ENCODE results near the gene PLCG1.

Gene PLCG1

DNA sequence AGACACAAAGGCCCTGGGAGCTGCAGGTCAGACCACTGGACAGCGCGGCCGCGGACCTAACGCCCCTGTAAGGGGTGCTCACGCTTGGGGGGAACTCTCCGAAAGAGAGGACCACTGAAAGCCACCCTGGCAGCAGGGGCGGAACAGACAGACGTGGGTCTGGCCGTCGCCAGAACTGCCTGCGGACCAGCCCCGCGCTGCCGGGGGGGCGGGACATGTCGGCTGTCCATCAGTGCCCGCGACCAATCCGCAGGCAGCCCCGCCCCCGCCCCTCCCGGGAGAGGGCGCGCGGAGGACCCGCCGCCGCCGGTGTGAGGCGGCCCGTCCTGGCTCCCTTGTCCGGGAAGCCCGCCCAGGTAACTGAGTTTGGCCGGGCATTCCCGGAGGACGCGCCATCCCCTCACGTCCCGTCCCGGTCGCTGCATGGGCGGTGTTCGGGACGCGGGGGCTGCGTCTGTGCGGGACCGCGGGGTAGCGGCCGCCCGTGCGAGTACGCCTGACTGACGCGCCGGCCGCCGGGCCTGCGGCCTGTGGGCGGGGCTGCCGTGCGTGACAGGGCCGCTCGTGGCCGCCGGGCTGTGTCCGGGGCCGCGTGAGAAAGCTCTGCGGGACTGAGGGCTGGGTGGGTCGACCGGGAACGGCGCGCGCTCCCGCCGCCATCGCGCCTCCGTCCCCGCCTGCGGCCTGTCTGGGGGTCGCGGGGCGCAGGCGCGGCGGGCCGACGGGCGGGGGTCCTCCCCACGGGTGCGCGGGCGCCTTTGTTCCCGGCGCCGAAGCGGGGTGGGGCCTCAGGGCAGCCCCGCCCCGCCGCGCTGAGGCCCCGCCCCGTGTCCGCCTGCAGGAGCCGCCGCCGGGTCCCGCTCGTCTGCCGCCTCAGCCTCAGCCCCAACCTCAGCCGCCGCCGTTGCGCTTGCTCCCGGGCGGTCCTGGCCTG is at the start of gene PLCG1:
Gene PLCG1, plus strand, starts transcription at position 864 of the 934 bp plus-strand sequence. CDS start 99 bp downstream, outside the sequence.
- Mint-ChIP-seq H3K27me3 (ENCODE audit: low read depth) (no peaks in the 10 kb centered on the region), H3K4me3 (peak within 1 kb of the TSS; percentile 91 to 96 (median 94)), H3K4me1 (peaks cover 57% of the 10 kb centered on the region), H3K27ac (peak within 1 kb of the TSS; percentile 98 to 100 (median 99)), H3K9me3 (no peaks in the 10 kb centered on the region), H3K36me3 (ENCODE audit: low read depth) (peaks cover 21% of the 10 kb centered on the region)
- TF ChIP-seq, protein P1, sequence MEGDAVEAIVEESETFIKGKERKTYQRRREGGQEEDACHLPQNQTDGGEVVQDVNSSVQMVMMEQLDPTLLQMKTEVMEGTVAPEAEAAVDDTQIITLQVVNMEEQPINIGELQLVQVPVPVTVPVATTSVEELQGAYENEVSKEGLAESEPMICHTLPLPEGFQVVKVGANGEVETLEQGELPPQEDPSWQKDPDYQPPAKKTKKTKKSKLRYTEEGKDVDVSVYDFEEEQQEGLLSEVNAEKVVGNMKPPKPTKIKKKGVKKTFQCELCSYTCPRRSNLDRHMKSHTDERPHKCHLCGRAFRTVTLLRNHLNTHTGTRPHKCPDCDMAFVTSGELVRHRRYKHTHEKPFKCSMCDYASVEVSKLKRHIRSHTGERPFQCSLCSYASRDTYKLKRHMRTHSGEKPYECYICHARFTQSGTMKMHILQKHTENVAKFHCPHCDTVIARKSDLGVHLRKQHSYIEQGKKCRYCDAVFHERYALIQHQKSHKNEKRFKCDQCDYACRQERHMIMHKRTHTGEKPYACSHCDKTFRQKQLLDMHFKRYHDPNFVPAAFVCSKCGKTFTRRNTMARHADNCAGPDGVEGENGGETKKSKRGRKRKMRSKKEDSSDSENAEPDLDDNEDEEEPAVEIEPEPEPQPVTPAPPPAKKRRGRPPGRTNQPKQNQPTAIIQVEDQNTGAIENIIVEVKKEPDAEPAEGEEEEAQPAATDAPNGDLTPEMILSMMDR (IDR thresholded peaks at IDR 0.05; ENCODE audit: unreplicated experiment in 3 of 3) = no peak

DNA sequence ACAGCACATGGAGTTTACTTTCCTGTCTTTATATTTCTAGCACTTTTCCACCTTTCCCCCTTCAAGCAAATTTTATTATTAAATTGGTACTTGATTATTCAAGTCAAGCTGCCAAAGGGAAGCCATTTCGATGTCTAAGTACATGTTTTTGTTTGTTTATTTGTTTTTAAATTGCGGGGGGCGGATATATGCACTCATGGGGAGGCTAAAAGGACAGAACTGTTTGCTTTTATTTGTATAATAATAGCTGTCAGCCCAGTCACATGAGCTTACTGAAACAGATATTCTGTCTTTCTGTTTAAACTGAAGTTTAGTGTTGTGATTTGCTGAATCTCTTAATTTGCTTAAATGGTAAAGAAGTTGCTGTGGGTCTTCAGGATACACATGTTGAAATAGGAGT is 49.6 kb upstream of the PLCG1 start:
- Mint-ChIP-seq H3K27ac (no peak overlapping the region), H3K36me3 (ENCODE audit: low read depth) (peaks cover 85% of the 10 kb centered on the region), H3K27me3 (ENCODE audit: low read depth) (no peaks in the 10 kb centered on the region), H3K4me3 (no peak overlapping the region), H3K9me3 (no peaks in the 10 kb centered on the region), H3K4me1 (peaks cover 10% of the 10 kb centered on the region)
- TF ChIP-seq, protein P1 (IDR thresholded peaks at IDR 0.05; ENCODE audit: unreplicated experiment in 3 of 3) = no peak

DNA sequence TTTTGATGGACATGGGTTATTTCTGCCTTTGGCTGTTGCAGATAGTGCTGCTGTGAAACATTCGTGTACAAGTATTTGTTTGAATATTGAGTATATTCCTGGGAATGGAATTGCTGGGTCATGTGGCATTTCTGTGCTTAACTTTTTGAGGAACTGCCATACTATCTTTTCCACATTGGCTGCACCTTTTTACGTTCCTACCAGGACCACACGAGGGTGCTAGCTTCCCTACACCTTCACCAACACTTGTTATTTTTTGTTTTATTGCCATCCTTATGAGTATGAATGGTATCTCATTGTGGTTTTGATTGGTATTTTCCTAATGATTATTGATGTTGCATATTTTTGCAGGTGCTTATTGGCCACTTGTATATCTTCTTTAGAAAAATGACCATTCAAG is 47.8 kb upstream of the PLCG1 start:
- H3K4me1 Mint-ChIP-seq = peaks cover 13% of the 10 kb centered on the region
- H3K4me3 Mint-ChIP-seq = no peak overlapping the region
- no peak overlapping the region for H3K27ac Mint-ChIP-seq
- no peaks in the 10 kb centered on the region for H3K27me3 Mint-ChIP-seq (ENCODE audit: low read depth)
- TF ChIP-seq, protein P1 (IDR thresholded peaks at IDR 0.05; ENCODE audit: unreplicated experiment in 3 of 3) = no peak
- H3K36me3 Mint-ChIP-seq (ENCODE audit: low read depth) = peaks cover 81% of the 10 kb centered on the region
- H3K9me3 Mint-ChIP-seq = no peaks in the 10 kb centered on the region

DNA sequence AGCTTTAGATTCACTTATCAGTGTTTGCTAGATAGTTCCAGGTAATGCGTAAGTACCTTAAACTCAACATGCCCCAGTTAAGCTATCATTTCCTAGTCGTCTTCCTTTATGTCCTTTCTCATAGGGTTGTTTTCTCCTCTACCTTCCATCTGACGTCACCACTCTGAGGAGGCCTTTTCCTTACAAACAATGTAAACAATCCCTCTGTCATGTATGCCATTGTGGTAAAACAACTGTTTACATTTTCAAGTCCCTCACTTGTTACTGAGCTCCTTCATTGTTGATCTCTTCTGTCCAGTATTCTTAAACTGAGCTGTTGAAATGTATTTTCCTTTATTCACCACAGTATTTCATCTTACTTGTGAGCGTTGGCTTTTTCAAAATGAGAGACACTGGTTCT is 45.4 kb upstream of the PLCG1 start:
- Mint-ChIP-seq H3K27me3 (ENCODE audit: low read depth) (no peaks in the 10 kb centered on the region), H3K36me3 (ENCODE audit: low read depth) (peaks cover 73% of the 10 kb centered on the region), H3K27ac (peak overlapping the region in 1 of 3 experiments; percentile 22), H3K4me3 (no peak overlapping the region), H3K9me3 (no peaks in the 10 kb centered on the region), H3K4me1 (peaks cover 22% of the 10 kb centered on the region)
- TF ChIP-seq, protein P1 (IDR thresholded peaks at IDR 0.05; ENCODE audit: unreplicated experiment in 3 of 3) = no peak

DNA sequence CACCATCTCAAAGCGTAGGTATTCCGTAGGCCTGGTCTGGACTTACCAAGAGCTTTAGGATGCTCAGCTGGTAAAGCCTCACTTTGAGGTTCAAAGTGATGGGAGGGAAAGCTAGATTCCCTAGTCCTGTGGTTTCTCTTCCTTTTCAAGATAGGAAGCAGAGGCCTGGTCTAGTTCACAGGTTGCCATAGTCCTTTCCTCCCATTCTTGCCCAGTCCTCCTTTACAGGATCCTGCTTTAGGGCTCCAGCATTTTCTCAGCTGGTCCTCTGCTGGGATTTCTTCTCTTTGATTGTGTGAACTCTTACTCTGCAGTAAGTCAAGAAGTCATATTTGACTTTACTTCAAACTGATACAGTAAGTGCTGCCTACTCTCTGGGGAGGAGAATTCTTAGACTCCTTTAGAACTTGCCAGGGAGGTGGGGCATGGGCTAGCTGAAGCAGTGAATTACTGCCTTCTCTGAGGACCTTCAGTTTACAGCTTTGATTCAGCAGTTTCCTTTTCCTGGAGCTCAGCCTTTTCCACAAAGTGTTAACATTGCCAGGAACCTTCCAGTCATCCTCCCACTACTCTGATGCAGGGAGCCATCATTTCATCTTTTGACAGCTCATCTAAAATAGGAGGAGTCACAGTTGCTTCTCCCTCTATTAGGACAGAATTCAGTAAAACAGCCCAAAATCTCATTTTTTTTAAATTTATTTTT is 42.8 kb upstream of the PLCG1 start:
- Mint-ChIP-seq H3K27ac (peak overlapping the region; percentile 64 to 82 (median 78)), H3K9me3 (no peaks in the 10 kb centered on the region), H3K27me3 (ENCODE audit: low read depth) (no peaks in the 10 kb centered on the region), H3K4me1 (peaks cover 25% of the 10 kb centered on the region), H3K36me3 (ENCODE audit: low read depth) (peaks cover 76% of the 10 kb centered on the region), H3K4me3 (no peak overlapping the region)
- TF ChIP-seq, protein P1 (IDR thresholded peaks at IDR 0.05; ENCODE audit: unreplicated experiment in 3 of 3) = no peak

Data from nephron (organoid).